Ovary (tissue), 10 donors: ENCODE data around the gene NELL2. TPM values are rescaled to one million over a fixed set of nuclear protein-coding genes. Genes with fewer than 3 reads are reported as not detected.

Experiments used
- DNase-seq, 5 donors: peaks; one replicate each; pipeline ENCODE4 v3.0.0-alpha.2; 2019 to 2020
- H3K27ac ChIP-seq, 2 donors: fragments of 200-600 bp; one replicate each; pipeline versions ENCODE4 v1.5.1 to v1.8.0; 2019 to 2022
- H3K27me3 ChIP-seq: fragments of 200-600 bp; one replicate; pipeline ENCODE4 v1.8.0; 2022
- H3K36me3 ChIP-seq: fragments of 200-600 bp; sonication (generic); one replicate; pipeline ENCODE4 v1.5.1; 2019
- H3K4me1 ChIP-seq: one replicate; pipeline ENCODE4 v1.8.1; 2013; ENCODE audit warnings: mild to moderate bottlenecking, moderate library complexity; ENCODE audit not compliant: insufficient read depth
- H3K4me3 ChIP-seq: fragments of 200-600 bp; sonication (generic); one replicate; pipeline ENCODE4 v1.5.1; 2017
- H3K9me3 ChIP-seq, 2 donors: fragments of 200-600 bp in 1 of 2; sonication (generic) in 1 of 2; one replicate each; pipeline versions ENCODE4 v1.5.1 to v1.8.1; 2013 to 2019; ENCODE audit warnings: mild to moderate bottlenecking in 1 of 2, moderate library complexity in 1 of 2
- EP300 ChIP-seq: sonication (generic); formaldehyde crosslinking; IDR thresholded peaks from one replicate; pipeline ENCODE4 v1.6.1; 2017; ENCODE audit warnings: antibody characterized with exemption
- POLR2A ChIP-seq: fragments of 450-650 bp; IDR thresholded peaks from one replicate; pipeline ENCODE4 v1.6.1; 2017; ENCODE audit warnings: antibody characterized with exemption, mild to moderate bottlenecking, moderate library complexity
- WGBS, 3 donors: extraction: QIAGEN DNeasy Blood & Tissue Kit in 1 of 3; methylation state at CpG; one replicate each; pipeline versions ENCODE4 v1.1.5 to v1.1.7; 2013 to 2017; 5-methylcytosine and 5-hydroxymethylcytosine counted together
- intact Hi-C, 4 donors: fragments of 100-400 bp; cut with DNase I; formaldehyde crosslinking; loops; one replicate each; pipeline versions ENCODE4 v1.11.0 to v1.15.1; 2022 to 2023
- long read RNA-seq, 3 donors: library from polyadenylated mRNA in 2 of 3; unstranded in 2 of 3; transcript quantifications; one replicate each; pipeline ENCODE4 v2.0.0 and lab custom pipeline, GENCODE V29; 2021 to 2026
- polyA plus RNA-seq, 2 donors: library from polyadenylated mRNA; stranded (reverse); fragments of 200-250 nt in 1 of 2; fragments of 350-450 nt in 1 of 2; fragmentation: Illumina TruSeq in 1 of 2; extraction: RNeasy Lipid Tissue Mini Kit (QIAGEN cat#74804) in 1 of 2; gene quantifications; one replicate each; pipeline ENCODE4 v1.2.3, GENCODE V29; 2013 to 2014
- total RNA-seq, 7 donors: library from RNA; depleted of rRNA in 2 of 7; stranded (reverse); fragments of >200 nt in 2 of 7; fragmentation: NEBNext Ultra II Directional in 3 of 7; extraction: Animal tissue kit (Norgen Biotek cat#: 25700) in 3 of 7; gene quantifications; one replicate each; pipeline versions ENCODE4 v1.1.0 to v1.2.4, GENCODE V29; 2016 to 2023
- TF ChIP-seq, protein P1 (sequence below), 3 donors: fragments of 450-650 bp in 2 of 3; fragments of 200-600 bp in 1 of 3; IDR thresholded peaks; one replicate each; pipeline versions ENCODE4 v1.5.1 to v1.8.0; 2016 to 2022; ENCODE audit warnings: antibody characterized with exemption in 3 of 3, mild to moderate bottlenecking in 1 of 3
- donor health status: DM: no; HTN: no; CAD: no; lungs with moderate emphysema.
- donor health status: DM: no; HTN: no; CAD: no.
- donor health status: Bipolar disorder and iron deficiency.
- donor health status: DM: yes; HTN: yes; CAD: no.
- donor health status: DM: no; HTN: no; CAD: no.
- donor health status: DM: yes; HTN: yes; CAD: no.

NELL2 gene
- total RNA-seq (100 to 1,000 TPM in 1 of 7 donors, 1 to 10 TPM in 4, under 1 TPM in 2; 0.15 to 114 (median 1.6) TPM), polyA plus RNA-seq (1 to 10 TPM; 1.7 to 3.4 TPM)
- long read RNA-seq, donor 1 = 0 reads
- long read RNA-seq, donor 2, partial matches to known transcripts = 21 of 26 reads
- long read RNA-seq, donor 2, other reads (novel, unspliced or antisense) = 0 of 26 reads
- long read RNA-seq, donor 3, partial matches to known transcripts = 0 of 2 reads
- long read RNA-seq, donor 3, other reads (novel, unspliced or antisense) = 1 of 2 reads

DNA sequence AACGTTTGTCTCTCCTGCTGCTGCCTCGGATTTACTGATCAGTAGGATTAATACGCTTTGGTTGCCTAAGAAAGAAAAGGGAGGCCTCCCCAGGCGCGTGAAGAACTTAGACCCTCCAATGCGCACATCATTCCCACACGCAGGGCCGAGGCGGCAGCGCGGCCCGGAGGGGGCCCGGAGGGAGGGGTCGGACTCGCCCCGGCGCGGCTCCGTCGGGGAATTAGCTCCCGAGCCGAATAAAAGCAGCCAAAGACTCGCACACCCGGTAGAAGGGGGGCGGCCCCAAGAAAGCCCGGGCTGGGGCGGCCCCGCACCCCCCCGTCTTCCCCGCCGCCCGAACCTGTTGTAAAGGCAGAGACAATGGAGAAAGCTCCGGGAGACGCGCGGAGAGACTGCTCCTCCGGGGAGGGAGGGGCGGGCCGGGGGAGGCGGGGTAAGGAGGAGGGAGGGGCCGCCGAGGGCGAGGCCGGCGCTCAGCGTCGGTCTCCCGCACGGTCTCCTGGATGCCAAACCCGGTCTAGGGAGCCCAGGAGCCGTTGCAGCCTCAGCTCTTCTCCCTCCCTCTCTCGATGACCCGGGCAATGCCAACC lies at the start of gene NELL2:
Gene NELL2, minus strand, starts transcription at position 362 of the 590 bp plus-strand sequence. CDS start 446 bp downstream, outside the sequence.
- peak in 2 of 5 donors; percentile 21 to 35 for DNase-seq
- Histone ChIP-seq H3K4me1 (no peaks in the 10 kb centered on the region), H3K9me3 (no peaks in the 10 kb centered on the region), H3K4me3 (peak within 1 kb of the TSS; percentile 41), H3K36me3 (no peaks in the 10 kb centered on the region), H3K27me3 (no peaks in the 10 kb centered on the region), H3K27ac (no peak within 1 kb of the TSS)
- TF ChIP-seq, protein P1, sequence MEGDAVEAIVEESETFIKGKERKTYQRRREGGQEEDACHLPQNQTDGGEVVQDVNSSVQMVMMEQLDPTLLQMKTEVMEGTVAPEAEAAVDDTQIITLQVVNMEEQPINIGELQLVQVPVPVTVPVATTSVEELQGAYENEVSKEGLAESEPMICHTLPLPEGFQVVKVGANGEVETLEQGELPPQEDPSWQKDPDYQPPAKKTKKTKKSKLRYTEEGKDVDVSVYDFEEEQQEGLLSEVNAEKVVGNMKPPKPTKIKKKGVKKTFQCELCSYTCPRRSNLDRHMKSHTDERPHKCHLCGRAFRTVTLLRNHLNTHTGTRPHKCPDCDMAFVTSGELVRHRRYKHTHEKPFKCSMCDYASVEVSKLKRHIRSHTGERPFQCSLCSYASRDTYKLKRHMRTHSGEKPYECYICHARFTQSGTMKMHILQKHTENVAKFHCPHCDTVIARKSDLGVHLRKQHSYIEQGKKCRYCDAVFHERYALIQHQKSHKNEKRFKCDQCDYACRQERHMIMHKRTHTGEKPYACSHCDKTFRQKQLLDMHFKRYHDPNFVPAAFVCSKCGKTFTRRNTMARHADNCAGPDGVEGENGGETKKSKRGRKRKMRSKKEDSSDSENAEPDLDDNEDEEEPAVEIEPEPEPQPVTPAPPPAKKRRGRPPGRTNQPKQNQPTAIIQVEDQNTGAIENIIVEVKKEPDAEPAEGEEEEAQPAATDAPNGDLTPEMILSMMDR (IDR thresholded peaks at IDR 0.05) = no peak
- no peak for TF ChIP-seq POLR2A
- intact Hi-C loops = no loop called here
- WGBS, 3 donors = 0 to 1% (median 0%) methylated on average over 49 to 53 of the region's 53 CpGs

DNA sequence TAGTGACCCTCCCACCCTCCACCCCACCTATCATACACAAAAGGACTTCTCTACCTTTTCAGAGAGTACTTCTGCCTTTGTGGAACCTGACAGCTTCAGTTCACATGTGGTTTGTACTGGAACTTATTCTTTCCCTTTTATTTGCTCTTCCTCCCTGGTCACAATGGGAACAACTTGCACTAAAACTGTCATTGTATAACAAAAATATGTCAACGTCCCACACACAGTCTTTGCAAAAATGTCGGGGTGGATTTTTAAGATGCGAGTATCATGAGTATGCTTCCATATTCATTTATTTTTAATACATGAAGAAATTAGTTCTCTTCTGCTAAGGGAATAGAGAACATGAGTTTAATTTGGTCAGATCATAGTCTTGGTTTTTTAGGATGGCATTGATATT lies 45.6 kb upstream of the NELL2 start:
- TF ChIP-seq, protein P1 (IDR thresholded peaks at IDR 0.05) = no peak
- TF ChIP-seq EP300 = no peak
- no peak for TF ChIP-seq POLR2A
- Histone ChIP-seq H3K4me1 (no peaks in the 10 kb centered on the region), H3K27ac (no peak overlapping the region), H3K36me3 (no peaks in the 10 kb centered on the region), H3K9me3 (no peaks in the 10 kb centered on the region), H3K27me3 (no peaks in the 10 kb centered on the region), H3K4me3 (no peak overlapping the region)
- 78 to 81% (median 79%) methylated on average over 3 of the region's 3 CpGs for WGBS, 3 donors
- DNase-seq = no peak
- intact Hi-C loops = no loop called here

DNA sequence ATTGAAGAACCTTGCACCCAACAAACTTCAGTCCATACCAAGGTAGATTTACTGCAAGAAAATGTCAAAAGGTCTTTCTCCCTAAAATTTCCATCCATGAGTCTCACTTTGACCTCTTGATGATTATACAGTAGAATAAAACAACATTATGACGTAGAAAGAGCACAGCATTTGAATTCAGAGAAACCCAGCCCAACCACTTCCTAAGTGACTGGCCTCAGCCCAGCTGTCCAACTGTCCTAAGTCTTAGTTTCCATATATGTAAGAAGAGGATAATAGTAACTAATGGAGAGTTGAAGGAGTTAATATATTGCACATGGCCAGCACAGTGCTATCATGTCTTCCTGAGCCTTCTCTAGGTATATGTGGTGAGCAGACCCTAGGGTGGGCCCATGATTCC lies 41.0 kb upstream of the NELL2 start:
- no peaks in the 10 kb centered on the region for H3K36me3 ChIP-seq
- no peaks in the 10 kb centered on the region for H3K27me3 ChIP-seq
- no peaks in the 10 kb centered on the region for H3K4me1 ChIP-seq
- 29 to 54% (median 54%) methylated on average over 1 of the region's 1 CpG for WGBS, 3 donors
- intact Hi-C loops = no loop called here
- TF ChIP-seq POLR2A (no peak), EP300 (no peak)
- TF ChIP-seq, protein P1 (IDR thresholded peaks at IDR 0.05) = no peak
- no peak for DNase-seq
- no peak overlapping the region for H3K27ac ChIP-seq
- no peaks in the 10 kb centered on the region for H3K9me3 ChIP-seq
- H3K4me3 ChIP-seq = no peak overlapping the region

DNA sequence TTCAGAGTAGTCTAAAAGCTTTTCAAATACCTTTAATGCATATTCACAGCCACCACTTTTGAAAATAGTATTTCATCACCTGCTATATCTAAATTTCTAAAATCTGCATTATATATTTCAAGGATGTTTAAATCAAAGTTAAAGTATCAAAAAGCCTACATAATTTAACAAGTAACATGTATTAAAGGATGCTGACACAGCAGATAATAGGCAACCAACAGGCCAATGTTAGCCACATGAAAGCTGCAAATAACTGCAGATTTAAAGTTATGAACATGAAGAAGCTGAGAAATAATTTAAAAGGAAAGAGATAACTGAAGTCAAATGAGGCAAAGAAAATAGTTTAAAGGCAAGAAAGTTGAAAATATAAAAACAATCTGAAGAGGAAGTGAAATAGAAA lies 39.8 kb upstream of the NELL2 start:
- Histone ChIP-seq H3K27ac (no peak overlapping the region), H3K4me3 (no peak overlapping the region), H3K27me3 (no peaks in the 10 kb centered on the region), H3K9me3 (no peaks in the 10 kb centered on the region), H3K4me1 (no peaks in the 10 kb centered on the region), H3K36me3 (no peaks in the 10 kb centered on the region)
- intact Hi-C loops = no loop called here
- no peak for TF ChIP-seq EP300
- TF ChIP-seq, protein P1 (IDR thresholded peaks at IDR 0.05) = no peak
- no peak for TF ChIP-seq POLR2A
- DNase-seq = no peak
